Activated gamma-delta T cell treated with Interleukin-2 at 50 U/mL for 16 hours (primary cell): ENCODE measurements around the gene RPL37A.
A peak's percentile ranks its signal among the peaks of the same experiment; 100 is the strongest.
"Not testable (repeated sequence)": the region's sequence is repeated elsewhere in the genome, so short reads cannot be mapped to it uniquely, and the experiment has no call there.

Experiments used
- DNase-seq: peaks from one replicate; pipeline ENCODE4 v3.0.0-alpha.2; 2020

The RPL37A gene

DNA sequence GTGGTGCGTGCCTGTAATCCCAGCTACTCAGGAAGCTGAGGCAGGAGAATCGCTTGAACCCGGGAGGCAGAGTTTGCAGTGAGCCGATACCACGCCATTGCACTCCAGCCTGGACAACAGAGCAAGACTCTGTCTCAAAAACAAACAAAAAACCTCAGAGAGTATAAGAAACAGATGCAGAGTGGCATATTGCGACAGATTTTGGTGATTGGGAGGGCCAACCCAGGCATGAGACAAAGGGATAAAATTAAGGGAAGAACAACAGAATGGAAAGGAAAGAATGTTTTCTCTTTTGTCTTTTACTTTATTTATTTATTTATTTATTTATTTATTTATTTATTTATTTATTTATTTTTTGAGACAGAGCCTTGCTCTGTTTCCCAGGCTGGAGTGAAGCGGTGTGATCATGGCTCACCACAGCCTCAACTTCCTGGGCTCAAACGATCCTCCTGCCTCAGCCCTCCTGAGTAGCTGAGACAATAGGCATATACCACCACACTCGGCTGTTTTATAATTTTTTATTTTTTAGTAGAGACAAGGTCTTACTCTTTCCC, 20.0 kb downstream of the RPL37A start:
- not testable (repeated sequence) for DNase-seq

DNA sequence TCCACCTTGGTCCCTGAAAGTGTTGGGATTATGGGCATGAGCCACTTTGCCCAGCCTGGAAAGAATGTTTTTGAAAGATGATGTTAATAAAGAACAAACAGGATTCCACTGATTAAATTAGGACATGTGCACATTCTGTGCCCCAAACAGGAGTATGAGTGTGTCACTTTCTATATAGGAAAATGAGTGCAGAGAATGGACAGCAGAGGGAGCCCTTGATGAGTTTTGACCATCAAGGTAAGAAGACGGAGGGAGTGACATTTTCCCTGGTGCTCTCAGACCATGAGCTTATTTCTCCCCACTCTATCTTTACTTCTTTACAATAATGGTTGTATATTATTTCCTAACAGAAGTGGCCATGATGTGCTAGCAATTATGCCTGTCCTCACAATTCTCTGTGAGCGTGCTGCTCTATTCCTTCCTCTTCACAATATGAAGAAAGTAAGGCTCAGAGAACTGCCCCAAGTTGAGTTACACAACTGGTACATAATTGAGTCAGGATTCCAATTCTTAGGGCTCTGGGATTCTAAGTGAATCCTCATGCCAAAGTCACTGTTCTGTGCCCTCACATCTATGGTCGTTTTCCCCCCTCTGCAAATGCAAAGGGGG, 20.6 kb downstream of the RPL37A start:
- DNase-seq, result peak; percentile 54

DNA sequence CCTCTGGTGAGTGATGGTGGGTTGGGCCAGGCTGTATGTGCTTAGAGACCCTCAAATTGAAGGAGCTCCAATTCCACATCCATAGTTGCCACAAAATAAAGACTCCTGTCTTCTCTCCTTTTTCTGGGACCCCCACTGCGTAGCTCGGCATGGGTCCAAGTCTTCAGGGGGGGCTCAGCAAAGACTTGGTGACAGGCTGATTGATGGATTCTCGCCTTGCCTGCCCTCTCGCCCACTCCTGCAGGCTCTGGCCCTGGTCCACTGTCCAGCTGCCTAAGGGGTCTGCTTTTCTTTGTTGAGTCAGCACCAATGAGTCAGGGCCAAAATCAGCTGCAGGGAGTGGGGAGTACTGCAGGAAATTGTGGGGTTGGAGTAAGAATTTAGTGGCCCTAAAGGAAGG, 21.5 kb downstream of the RPL37A start:
- DNase-seq, result no peak

DNA sequence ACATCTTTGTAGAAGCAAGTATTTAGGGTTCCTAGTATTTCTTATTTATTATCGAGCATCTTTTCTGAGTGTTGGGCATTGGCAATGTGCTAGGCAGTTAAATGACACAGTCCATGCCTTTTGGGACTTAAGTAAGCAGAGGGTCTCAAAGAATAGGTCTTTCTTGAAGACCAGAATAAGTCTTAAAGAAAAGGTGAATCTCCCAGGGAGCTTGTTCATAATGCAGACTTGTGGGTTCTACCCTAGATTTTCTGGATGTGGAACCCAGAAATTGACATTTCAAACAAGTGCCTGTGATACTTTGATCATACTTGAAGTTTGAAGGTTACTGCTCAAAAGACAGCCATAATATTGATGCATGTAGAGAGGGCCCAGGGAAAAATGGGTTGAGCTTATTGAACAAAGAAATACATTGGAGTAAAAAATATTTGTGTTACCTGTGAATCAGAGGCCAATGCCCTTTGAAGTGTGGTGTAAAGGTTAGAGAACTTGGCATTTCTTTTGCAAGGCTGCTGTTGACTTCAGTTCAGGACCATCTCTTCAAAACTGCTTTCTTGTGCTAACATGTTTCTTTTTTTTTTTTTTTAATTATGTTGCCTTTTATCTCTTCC, 24.4 kb downstream of the RPL37A start:
- no peak for DNase-seq

DNA sequence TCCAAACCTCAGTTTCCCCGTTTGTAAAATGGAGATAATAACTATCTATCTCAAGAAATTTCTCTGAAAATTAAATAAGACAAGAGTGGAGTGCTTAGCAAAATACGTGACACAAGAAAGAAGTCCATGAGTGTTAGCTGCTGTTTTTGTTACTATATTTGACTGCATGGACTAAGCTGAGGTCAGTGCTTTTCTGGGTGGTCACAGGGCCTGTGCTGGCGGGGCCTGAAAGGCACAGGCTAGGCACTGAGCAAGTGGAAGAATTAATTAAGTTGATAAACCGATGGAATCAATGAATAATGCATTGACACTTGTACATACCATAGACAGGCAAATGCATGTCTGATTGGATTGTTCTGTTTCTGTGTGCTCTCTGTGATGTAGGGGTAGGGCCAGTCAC, 27.3 kb downstream of the RPL37A start:
- no peak for DNase-seq

DNA sequence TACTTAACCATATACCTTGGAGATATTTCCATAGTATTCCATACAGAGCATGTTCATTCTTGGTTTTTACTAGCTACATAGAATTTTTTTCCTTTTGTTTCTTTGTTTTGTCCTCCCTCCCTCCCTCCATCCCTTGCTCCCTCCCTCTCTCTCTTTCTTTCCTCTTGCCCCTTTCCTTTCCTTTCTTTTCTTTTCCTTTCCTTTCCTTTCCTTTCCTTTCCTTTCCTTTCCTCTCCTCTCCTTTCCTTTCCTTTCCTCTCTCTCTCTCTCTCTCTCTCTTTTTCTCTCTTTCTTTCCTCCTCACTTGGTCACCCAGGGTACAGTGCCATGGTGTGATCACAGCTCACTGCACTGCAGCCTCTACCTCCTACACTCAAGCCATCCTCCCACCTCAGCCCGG, 28.3 kb downstream of the RPL37A start:
- no peak for DNase-seq

DNA sequence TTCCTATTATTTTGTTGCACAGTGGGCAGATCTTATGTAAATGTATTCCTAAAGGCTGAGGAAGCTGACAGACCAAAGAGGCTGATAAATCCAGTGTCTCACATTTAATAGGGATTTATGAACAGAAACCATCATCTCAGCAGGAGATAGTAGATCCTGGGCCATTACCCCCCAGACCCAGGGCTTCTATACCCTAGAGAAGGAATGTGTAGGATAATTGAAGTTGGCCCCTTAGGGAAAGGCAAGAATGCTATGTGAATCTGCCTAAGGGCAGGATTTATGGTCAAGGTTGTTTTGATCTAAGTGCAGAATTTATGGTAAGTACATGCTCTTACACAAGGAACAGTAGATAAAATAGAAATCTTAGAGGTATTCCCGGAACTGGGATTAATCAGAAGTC, 29.0 kb downstream of the RPL37A start:
- DNase-seq, result no peak

DNA sequence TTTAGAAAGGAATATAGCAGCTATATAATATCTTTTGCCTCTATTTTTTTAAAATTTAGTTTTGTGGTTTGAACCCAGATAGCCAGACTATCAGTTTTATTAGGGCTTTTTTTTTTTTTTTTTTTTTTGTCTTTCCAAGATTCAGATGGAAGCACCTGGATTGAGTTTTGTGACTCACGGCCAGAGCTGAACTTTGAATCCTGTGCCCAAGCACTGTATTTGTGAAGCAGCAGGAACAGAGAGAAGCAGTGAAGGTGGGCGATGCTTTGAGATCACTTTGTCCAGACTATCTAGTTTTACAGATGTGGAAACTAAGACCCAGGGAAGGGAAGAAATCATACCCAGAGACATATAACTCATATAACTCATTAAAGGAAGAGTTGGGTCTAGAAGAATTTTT, 33.9 kb downstream of the RPL37A start:
- DNase-seq, result no peak

DNA sequence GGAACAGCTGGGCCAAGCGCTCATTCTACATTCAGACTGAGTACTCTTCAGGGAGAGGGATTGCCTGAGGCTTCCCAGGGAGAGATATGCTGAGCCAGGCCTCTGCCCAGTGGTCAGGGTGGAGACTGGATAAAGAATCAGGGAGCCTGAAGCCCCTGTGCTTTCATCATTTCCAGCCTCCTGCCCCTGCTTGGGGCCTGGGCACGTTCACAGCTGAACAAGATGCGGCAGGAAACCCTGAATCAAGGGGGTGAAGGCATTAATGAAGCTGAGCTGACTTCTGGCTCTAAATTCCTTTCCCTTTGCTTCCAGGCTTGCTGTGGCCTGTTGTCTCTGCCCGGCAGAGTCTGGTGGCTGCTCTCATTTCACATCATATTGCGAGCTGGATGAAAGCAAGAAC, 35.0 kb downstream of the RPL37A start:
- DNase-seq, result no peak

DNA sequence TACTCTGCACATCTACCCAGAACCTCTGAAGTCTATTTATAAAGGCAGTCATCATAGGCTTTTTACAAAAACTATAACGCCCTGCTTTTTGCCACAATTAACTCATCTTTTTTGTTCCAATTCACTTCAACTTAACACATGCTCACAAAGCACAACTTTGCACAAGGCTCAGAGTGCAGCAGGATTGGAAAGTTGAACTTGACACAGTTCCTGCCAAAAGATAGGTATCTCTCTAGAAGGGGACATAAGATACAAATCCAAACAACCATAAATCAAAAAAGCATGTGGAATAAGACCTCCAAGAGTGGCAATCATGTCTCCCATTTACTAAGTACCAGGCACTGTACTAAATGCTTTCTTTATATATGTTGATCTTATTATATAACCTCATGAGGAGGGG, 36.2 kb downstream of the RPL37A start:
- no peak for DNase-seq

DNA sequence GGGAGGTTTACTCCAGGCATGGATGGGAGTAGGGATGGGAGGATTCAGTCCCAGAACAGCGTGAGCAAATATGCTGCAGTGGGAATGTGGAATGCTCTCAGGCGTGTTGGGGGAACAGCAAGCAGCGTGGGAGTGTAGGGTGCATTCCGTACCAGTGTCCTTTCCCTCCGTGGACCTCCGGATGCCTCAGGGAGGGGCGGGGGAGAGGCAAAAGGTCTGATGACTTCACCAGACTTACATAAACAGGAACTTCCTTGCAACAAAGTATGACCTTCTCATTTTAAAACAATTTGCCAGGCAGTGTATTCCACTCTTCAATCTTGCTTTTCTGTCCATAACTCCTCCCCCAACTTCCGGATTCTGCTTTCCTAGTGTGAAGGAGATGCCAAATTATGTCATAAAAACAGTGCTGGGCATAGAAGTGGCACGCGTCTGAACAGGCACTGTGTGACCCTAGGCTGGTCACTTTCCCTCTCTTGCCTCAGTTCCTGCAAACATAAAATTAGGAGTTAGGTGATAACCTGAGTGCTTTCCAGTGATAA, 36.9 kb downstream of the RPL37A start:
- DNase-seq, result no peak

DNA sequence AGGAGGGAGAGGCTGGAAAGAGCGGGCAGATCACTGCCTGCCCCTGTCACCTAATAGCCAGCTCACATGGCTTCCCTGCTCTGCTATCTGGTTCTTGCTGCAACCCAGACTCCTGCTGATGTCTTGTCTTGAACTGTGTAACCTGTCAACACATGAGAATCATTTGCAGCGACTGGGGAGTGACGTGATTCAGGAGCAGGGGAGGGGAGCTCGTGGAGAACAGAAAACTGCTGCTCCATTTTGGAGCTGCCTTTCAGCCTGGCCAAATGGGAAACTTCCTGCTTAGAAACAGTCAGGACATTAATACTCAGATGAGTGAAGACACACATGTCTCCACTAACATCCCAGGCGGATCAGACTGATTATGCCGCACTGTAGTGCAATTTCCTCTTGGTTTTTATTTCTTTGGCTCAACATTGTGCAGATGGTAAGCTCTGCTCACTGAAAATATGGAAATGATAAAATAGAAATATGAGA, 38.1 kb downstream of the RPL37A start:
- no peak for DNase-seq

DNA sequence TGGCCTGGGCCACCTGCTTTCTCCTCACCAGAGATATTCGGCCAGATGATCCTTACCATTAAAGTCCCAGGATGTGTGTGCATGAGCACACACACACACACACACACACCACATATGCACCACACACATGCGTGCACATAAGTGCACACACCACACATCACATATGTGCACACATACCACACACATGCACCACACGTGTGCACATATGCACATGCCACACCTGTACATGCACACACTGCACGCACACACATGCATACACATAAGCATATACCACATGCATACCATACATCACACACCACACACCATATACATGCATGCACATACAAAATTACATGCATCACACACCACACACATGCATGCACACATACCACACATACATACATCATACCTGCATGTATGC, 38.7 kb downstream of the RPL37A start:
- no peak for DNase-seq

DNA sequence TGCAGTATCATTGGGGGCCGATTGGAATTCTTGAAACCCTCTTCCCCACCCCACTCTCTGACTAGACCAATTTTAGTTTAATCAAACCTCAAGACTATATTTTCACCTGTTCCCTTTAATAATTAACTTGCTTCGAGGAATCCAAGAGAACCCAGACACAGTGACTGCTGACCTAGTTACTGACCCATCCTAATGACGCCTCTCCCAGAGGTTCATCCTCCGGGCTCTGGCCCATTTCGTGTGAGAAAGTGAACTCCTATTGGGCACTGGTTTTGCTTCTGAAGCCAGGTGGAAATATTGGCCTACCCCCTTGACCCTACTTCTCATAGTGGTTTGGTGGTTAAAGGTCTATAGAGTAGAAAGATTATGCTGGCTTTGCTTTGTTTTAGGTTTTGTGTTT, 39.9 kb downstream of the RPL37A start:
- DNase-seq, result no peak

DNA sequence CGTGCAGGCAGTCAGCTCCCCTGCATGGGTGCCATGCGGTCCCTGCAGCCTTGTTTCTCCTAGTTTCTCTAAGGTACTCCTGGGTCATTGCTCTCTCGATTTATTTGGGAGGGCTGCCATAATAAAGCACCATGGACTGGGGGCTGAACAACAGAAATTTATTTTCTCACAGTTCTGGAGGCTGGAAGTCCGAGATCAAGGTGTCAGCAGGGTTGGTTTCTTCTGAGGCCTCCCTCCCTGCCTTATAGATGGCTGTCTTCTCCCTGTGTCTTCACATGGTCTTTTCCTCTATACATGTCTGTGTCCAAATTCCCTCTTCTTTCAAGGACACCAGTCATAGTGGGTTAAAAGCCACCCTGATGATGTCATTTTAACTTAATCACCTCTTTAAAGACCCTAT, 40.5 kb downstream of the RPL37A start:
- no peak for DNase-seq

DNA sequence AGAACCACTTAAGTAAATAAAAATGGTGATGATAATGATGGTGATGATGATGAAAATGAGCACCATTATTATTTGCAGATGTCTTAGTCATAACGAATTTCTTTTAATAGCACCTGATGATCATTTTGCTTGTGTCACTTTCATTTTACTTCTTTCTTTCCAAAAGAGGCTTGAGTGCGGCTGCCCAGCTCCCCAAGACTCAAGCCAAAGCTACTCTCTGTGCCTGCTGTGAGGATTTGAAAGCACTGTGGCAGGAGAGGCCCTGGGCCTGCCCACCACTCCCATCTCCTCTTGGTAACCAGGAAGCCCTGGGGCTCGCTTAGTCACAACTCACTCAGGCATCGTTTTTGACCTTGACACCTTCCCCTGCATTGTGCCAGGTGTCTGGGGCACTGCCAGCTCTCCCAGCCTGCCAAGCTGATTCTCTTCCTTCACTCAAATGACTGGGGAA, 41.2 kb downstream of the RPL37A start:
- no peak for DNase-seq

DNA sequence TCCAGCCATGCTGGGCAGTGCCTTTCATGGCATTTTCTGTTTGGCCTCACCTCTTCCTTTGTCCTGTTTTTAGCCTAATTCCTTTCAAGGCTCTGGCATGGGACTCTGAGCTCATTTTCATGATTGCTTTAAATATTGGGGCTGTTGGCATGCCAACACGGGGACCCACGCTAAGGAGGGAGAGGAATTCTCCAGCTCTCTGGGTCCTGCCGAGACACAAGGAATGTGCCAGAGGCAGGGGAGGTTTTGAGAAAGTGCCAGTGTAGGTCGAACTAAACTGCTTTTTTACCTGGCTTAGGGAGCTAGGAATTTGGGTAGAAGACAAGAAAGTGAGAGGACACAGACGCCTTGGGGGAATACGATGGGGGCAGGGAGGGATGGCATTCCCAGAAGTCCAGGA, 42.3 kb downstream of the RPL37A start:
- no peak for DNase-seq

DNA sequence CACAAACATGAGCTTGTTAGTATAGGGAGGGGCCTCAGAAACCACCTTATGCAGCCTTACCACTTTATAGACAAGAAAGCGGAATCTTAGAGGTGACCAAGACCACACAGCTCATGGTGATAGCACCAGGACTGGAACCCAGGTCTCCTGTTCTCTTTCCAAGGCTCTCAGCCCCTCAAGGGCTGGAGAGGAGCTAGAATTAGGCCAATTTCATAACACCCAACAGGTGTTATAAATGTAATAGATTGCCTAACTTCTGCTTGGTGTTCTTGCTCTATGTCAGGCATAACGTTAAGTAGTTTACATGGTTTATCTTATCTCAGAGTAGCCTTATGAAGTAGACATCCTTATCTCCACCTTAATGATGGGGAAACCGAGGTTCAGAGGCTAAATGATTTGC, 42.9 kb downstream of the RPL37A start:
- DNase-seq, result no peak

DNA sequence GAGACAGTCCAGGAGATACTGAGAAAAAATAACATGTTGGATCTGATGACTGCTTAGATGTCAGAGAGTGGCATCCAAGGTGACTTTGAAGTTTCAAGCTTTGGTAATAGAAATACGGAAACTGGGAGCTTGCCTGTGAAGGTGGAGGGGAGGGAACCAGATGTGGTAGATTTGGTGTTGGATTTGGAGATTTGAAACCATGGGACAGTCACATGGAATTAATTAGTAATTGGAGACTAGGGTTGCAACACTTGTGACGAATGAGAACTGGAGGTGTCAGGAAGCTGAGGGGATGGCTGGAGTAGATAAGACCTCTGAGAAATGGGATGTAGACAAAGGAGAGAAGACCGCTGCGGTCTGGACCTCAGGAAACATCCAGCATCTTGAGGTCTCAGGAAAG, 46.7 kb downstream of the RPL37A start:
- DNase-seq, result no peak

DNA sequence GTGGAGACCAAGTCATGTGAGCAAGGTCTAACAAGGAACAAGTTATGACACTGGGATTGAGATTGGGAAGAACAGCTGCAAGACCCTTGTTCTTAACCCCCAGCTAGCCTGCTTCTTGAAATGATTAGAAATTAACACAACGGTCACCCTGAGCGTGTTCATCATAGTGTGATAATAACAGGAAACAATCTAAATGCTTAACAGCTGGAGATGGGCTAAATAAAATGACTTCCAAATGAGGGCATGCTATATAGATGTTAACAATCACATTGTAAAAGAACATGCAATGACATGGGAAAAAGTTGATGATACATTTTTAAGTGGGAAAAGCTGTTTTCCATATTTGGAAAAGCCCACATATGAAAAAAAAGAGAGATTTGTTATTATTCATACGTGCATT, 47.6 kb downstream of the RPL37A start:
- DNase-seq, result no peak

DNA sequence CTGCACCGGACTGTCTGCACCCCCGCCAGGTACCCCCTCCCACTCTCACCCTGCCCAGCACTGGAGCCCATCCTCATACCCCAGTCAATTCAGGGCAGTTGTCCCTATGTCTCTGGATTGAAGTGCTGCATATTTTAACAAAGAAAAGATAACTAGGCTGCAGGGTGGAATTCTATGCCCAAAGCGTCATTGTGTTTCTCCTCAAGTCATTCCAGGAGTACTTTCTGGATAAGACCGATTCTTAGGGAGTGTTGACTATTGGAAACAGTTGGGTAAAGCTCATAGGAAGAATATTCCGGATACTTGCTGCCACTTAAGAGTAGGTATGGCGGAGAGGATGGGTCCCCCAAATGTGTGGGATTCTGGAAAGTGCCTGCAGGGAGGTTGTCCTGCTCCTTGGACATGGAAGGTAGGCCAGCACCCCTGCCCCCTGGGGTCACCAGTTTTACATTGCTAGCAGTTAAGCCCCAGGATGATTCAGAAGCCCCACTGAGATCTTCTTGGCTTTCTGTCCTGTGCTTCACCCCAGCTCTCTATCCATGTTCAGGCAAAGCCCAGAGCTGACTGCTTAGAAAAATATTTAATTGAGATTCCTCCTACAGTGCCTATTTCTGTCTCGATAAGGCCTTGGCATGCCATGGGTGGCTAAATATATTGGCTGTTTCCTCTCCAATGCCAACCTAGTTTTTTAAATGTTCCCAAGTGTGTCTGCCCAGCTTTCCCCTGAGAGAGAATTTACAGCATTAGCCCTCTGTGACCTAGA, 48.2 kb downstream of the RPL37A start:
- no peak for DNase-seq

DNA sequence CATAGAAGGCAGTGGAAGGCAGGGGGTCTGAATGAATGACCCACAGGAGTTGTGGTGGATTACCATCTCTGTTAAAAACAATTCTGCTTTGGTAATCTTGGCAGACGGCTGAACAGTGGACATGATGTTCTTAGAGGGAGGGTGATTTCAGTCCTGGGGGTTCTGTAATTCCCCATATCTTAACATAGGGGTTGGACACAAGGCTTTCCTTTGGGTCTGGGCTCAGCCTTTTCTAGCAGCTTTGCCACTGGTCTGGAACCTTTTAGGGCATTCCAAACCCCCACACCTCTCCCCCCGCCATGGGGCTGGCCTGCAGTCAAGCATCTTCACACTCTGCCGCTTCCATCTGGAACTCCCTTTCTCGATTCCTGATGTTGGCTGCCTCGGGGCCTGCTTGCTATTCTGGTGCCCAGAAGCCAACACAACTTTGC, 50.3 kb downstream of the RPL37A start:
- DNase-seq, result no peak

DNA sequence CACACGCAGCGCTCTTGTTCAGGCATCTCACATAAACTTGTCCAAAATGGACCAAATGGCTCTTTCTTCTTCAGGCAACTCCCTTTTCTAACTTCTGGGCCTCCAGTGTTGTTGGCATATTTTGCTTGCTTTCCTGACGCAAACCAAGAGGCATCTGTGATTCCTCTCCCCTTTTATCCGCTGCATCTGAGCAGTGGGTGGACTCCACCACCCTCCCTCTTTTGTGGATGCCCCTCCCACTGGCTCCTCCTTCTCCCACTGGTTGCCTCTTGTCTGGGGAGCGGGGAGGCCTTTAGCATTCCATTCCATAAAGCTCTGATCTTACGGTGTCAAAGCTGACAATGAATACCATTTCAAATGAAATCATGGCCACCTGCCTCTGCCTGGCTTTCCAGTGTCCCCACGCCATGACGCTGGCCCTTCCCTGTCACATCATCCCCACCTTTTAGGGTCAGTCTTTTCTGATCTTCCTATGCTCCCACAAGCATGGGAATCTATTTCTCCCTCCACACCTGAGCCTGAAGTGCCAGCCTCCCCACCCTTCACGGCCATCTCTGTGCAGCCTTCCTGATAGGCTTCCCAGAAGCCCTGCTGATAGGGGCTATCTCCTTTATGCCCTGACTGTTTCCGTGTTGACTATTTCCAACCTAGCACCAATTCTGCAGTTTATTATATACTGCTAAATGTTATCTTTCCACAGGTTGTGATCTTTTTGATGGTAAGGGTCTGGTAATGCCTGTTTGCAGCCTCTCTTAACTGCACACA, 51.5 kb downstream of the RPL37A start:
- no peak for DNase-seq
